ENCODE data around the gene CT47A1.

Gene CT47A1

DNA sequence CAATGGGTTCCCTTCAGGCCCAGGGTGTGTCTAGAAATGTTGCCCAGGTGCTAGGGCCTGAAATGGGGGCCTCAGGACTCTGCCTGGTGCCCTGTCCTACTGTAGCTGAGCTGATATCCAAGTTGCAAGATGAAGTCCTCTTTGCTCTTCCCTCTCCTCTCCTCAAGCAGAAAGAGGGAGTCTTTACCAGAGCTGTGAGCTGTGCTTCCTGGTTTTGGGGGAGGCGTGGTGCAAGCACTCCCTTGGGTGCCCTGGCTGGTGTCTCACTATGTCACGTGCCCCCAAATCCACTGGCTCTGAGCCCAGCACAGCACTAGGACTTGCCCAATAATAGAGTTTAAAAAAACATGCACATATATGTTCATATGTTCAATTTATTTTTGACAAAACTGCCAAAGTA lies 29.3 kb upstream of the CT47A1 start:
- no peak for TF ChIP-seq EZH2 (IDR thresholded peaks at IDR 0.05; ENCODE audit: borderline replicate concordance, low read depth, low read length, severe bottlenecking)
- Histone ChIP-seq H3K4me2 (ENCODE audit: insufficient read depth, low read length) (no peak overlapping the region), H3K36me3 (ENCODE audit: insufficient read depth, low read length) (no peaks in the 10 kb centered on the region), H3K9me3 (ENCODE audit: insufficient read depth, low read length, severe bottlenecking) (no peaks in the 10 kb centered on the region), H3K9ac (ENCODE audit: low read depth, low read length) (no peak overlapping the region), H3K27me3 (ENCODE audit: insufficient read depth, low read length, poor library complexity) (no peaks in the 10 kb centered on the region), H3K4me1 (ENCODE audit: insufficient read depth, low read length) (no peaks in the 10 kb centered on the region), H2AFZ (ENCODE audit: low read depth, low read length) (no peak overlapping the region), H4K20me1 (ENCODE audit: insufficient read depth, low read length) (no peaks in the 10 kb centered on the region), H3K4me3 (ENCODE audit: low read depth in 1 of 2, low read length in 2 of 2) (no peak overlapping the region), H3K79me2 (ENCODE audit: insufficient read depth, low read length) (no peaks in the 10 kb centered on the region), H3K27ac (ENCODE audit: low read length) (no peak overlapping the region)
- DNase-seq = no peak
- no peak for ATAC-seq (ENCODE audit: insufficient read depth, low read depth)

DNA sequence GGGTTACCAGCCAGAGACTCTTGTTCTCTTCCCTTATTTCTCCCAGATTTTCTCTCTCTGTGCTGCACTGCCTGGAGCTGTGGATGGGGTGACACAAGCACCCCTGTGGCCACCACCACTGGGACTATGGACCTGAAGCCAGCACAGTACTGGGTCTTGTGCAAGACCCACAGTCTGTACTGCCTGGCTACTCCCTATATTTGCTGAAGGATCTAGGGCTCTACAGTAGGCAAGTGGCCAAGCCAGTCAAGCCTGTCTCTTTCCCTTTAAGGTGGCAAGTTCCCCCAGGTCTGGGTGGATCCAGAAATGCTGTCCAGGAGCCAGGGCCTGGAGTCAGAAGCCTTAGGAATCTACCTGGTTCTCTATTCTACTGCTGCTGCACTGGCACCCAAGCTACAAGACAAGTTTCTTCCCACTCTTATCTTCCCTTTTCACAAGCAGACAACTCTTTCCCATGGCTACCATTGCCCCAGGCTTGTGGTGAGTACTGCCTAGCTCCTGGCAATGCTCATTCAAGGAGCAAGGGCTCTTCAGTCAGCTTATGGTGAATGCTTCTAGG lies 28.4 kb upstream of the CT47A1 start:
- Histone ChIP-seq H3K9ac (ENCODE audit: low read depth, low read length) (no peak overlapping the region), H3K9me3 (ENCODE audit: insufficient read depth, low read length, severe bottlenecking) (no peaks in the 10 kb centered on the region), H3K27me3 (ENCODE audit: insufficient read depth, low read length, poor library complexity) (no peaks in the 10 kb centered on the region), H3K27ac (ENCODE audit: low read length) (no peak overlapping the region), H3K79me2 (ENCODE audit: insufficient read depth, low read length) (no peaks in the 10 kb centered on the region), H4K20me1 (ENCODE audit: insufficient read depth, low read length) (no peaks in the 10 kb centered on the region), H3K36me3 (ENCODE audit: insufficient read depth, low read length) (no peaks in the 10 kb centered on the region), H3K4me1 (ENCODE audit: insufficient read depth, low read length) (no peaks in the 10 kb centered on the region), H3K4me3 (ENCODE audit: low read depth in 1 of 2, low read length in 2 of 2) (no peak overlapping the region), H3K4me2 (ENCODE audit: insufficient read depth, low read length) (no peak overlapping the region), H2AFZ (ENCODE audit: low read depth, low read length) (no peak overlapping the region)
- ATAC-seq (ENCODE audit: insufficient read depth, low read depth) = no peak
- TF ChIP-seq, protein P1, sequence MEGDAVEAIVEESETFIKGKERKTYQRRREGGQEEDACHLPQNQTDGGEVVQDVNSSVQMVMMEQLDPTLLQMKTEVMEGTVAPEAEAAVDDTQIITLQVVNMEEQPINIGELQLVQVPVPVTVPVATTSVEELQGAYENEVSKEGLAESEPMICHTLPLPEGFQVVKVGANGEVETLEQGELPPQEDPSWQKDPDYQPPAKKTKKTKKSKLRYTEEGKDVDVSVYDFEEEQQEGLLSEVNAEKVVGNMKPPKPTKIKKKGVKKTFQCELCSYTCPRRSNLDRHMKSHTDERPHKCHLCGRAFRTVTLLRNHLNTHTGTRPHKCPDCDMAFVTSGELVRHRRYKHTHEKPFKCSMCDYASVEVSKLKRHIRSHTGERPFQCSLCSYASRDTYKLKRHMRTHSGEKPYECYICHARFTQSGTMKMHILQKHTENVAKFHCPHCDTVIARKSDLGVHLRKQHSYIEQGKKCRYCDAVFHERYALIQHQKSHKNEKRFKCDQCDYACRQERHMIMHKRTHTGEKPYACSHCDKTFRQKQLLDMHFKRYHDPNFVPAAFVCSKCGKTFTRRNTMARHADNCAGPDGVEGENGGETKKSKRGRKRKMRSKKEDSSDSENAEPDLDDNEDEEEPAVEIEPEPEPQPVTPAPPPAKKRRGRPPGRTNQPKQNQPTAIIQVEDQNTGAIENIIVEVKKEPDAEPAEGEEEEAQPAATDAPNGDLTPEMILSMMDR (IDR thresholded peaks at IDR 0.05; ENCODE audit: borderline replicate concordance, extremely low read depth, low read length, poor library complexity, severe bottlenecking) = no peak
- TF ChIP-seq EZH2 (IDR thresholded peaks at IDR 0.05; ENCODE audit: borderline replicate concordance, low read depth, low read length, severe bottlenecking) = no peak
- DNase-seq = no peak

DNA sequence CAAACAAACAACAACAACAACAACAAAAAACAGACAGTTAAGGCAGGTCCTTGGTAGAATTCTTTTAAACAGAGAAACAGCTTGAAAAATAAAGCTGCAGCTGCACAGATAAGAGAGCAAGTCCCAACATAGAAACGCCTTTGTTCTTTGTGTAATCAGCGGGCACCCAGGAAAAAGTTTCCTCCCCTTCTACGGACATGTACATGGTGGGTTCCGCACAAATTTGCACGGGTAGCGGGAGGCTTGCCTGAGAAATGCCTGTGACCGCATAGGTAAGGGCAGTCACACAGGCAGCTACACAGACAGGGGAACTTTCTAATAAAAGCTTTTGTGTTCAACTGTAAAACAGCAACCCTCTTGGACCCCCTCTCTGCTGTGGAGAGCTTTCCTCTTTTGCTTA lies 25.7 kb upstream of the CT47A1 start:
- Histone ChIP-seq H3K4me2 (ENCODE audit: insufficient read depth, low read length) (no peak overlapping the region), H3K79me2 (ENCODE audit: insufficient read depth, low read length) (no peaks in the 10 kb centered on the region), H3K9me3 (ENCODE audit: insufficient read depth, low read length, severe bottlenecking) (no peaks in the 10 kb centered on the region), H4K20me1 (ENCODE audit: insufficient read depth, low read length) (no peaks in the 10 kb centered on the region), H2AFZ (ENCODE audit: low read depth, low read length) (no peak overlapping the region), H3K4me1 (ENCODE audit: insufficient read depth, low read length) (no peaks in the 10 kb centered on the region), H3K27ac (ENCODE audit: low read length) (no peak overlapping the region), H3K4me3 (ENCODE audit: low read depth in 1 of 2, low read length in 2 of 2) (no peak overlapping the region), H3K36me3 (ENCODE audit: insufficient read depth, low read length) (no peaks in the 10 kb centered on the region), H3K27me3 (ENCODE audit: insufficient read depth, low read length, poor library complexity) (no peaks in the 10 kb centered on the region), H3K9ac (ENCODE audit: low read depth, low read length) (no peak overlapping the region)
- ATAC-seq (ENCODE audit: insufficient read depth, low read depth) (no peak), DNase-seq (no peak)
- TF ChIP-seq EZH2 (IDR thresholded peaks at IDR 0.05; ENCODE audit: borderline replicate concordance, low read depth, low read length, severe bottlenecking) = no peak
- TF ChIP-seq, protein P1 (IDR thresholded peaks at IDR 0.05; ENCODE audit: borderline replicate concordance, extremely low read depth, low read length, poor library complexity, severe bottlenecking) = no peak

DNA sequence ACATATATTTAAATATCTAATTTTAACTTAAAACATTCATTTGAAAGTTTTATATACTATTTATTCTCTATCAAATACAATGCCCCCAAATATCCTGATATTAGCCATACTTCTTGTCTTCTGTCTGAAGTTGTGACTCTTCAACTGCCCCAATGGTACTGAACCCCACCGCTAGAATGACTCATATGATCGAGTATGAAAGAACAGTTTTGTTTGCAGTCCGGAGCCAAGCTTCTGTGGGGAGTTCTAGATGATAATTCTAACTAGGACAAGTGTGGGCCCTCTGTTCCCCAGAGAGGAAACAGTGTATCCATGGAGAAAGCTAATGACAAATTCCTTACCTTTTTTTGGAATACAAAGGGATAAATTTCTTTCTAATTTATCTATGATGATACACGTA lies 24.7 kb upstream of the CT47A1 start:
- Histone ChIP-seq H3K9me3 (ENCODE audit: insufficient read depth, low read length, severe bottlenecking) (no peaks in the 10 kb centered on the region), H3K9ac (ENCODE audit: low read depth, low read length) (no peak overlapping the region), H3K4me1 (ENCODE audit: insufficient read depth, low read length) (no peaks in the 10 kb centered on the region), H4K20me1 (ENCODE audit: insufficient read depth, low read length) (no peaks in the 10 kb centered on the region), H3K36me3 (ENCODE audit: insufficient read depth, low read length) (no peaks in the 10 kb centered on the region), H3K79me2 (ENCODE audit: insufficient read depth, low read length) (no peaks in the 10 kb centered on the region), H3K4me3 (ENCODE audit: low read depth in 1 of 2, low read length in 2 of 2) (no peak overlapping the region), H2AFZ (ENCODE audit: low read depth, low read length) (no peak overlapping the region), H3K27ac (ENCODE audit: low read length) (no peak overlapping the region), H3K27me3 (ENCODE audit: insufficient read depth, low read length, poor library complexity) (no peaks in the 10 kb centered on the region), H3K4me2 (ENCODE audit: insufficient read depth, low read length) (no peak overlapping the region)
- DNase-seq (no peak), ATAC-seq (ENCODE audit: insufficient read depth, low read depth) (no peak)
- TF ChIP-seq, protein P1 (IDR thresholded peaks at IDR 0.05; ENCODE audit: borderline replicate concordance, extremely low read depth, low read length, poor library complexity, severe bottlenecking) = no peak
- TF ChIP-seq EZH2 (IDR thresholded peaks at IDR 0.05; ENCODE audit: borderline replicate concordance, low read depth, low read length, severe bottlenecking) = no peak
